ENCODE results near the gene PGM5.
"Not testable (repeated sequence)": the region's sequence is repeated elsewhere in the genome, so short reads cannot be mapped to it uniquely, and the experiment has no call there.

PGM5 gene

GRCh38 chr9:68356380-68357118 is at the start of gene PGM5:
TSS of gene PGM5 (plus strand) at chr9:68356611. CDS start at chr9:68357128, 517 bp downstream.
- not testable (repeated sequence) for DNase-seq

- DNase-seq = not testable (repeated sequence)
Observed at GRCh38 chr9:68307127-68307526, 49.3 kb upstream of the PGM5 start.

- DNase-seq = not testable (repeated sequence)
Observed at GRCh38 chr9:68307654-68308053, 48.8 kb upstream of the PGM5 start.

- not testable (repeated sequence) for DNase-seq
Observed at GRCh38 chr9:68311208-68311607, 45.2 kb upstream of the PGM5 start.

GRCh38 chr9:68318209-68318608 is 38.2 kb upstream of the PGM5 start:
- DNase-seq = not testable (repeated sequence)

- DNase-seq = not testable (repeated sequence)
Observed at GRCh38 chr9:68323749-68324148, 32.7 kb upstream of the PGM5 start.

- DNase-seq = not testable (repeated sequence)
Observed at GRCh38 chr9:68324518-68324917, 31.9 kb upstream of the PGM5 start.

- not testable (repeated sequence) for DNase-seq
Observed at GRCh38 chr9:68329106-68329505, 27.3 kb upstream of the PGM5 start.

- DNase-seq = not testable (repeated sequence)
Observed at GRCh38 chr9:68330531-68331173, 25.8 kb upstream of the PGM5 start.

- not testable (repeated sequence) for DNase-seq
Observed at GRCh38 chr9:68332122-68332521, 24.3 kb upstream of the PGM5 start.

GRCh38 chr9:68335935-68336334 is 20.5 kb upstream of the PGM5 start:
- DNase-seq = not testable (repeated sequence)

- not testable (repeated sequence) for DNase-seq
Observed at GRCh38 chr9:68336639-68337339, 19.6 kb upstream of the PGM5 start.

GRCh38 chr9:68338000-68338399 is 18.4 kb upstream of the PGM5 start:
- DNase-seq = not testable (repeated sequence)

- DNase-seq = not testable (repeated sequence)
Observed at GRCh38 chr9:68342265-68343025, 14.0 kb upstream of the PGM5 start.

GRCh38 chr9:68343242-68343641 is 13.2 kb upstream of the PGM5 start:
- not testable (repeated sequence) for DNase-seq

GRCh38 chr9:68343992-68344391 is 12.4 kb upstream of the PGM5 start:
- DNase-seq = not testable (repeated sequence)

GRCh38 chr9:68351689-68352088 is 4.7 kb upstream of the PGM5 start:
- not testable (repeated sequence) for DNase-seq

GRCh38 chr9:68355993-68356379 is 425 bp upstream of the PGM5 start:
- not testable (repeated sequence) for DNase-seq

GRCh38 chr9:68357119-68357714 is 806 bp downstream of the PGM5 start:
- DNase-seq = not testable (repeated sequence)

- not testable (repeated sequence) for DNase-seq
Observed at GRCh38 chr9:68366933-68367547, 10.6 kb downstream of the PGM5 start.

- not testable (repeated sequence) for DNase-seq
Observed at GRCh38 chr9:68375789-68376188, 19.4 kb downstream of the PGM5 start.

GRCh38 chr9:68377723-68378122 is 21.3 kb downstream of the PGM5 start:
- not testable (repeated sequence) for DNase-seq
